ENCODE data around the gene DOK1. TPM values are rescaled to one million over a fixed set of nuclear protein-coding genes. Genes with fewer than 3 reads are reported as not detected.
"Not testable (repeated sequence)": the region's sequence is repeated elsewhere in the genome, so short reads cannot be mapped to it uniquely, and the experiment has no call there.

The DOK1 gene
- total and polyA plus RNA-seq, 10 donors, result 19.9 to 59.1 (median 39.7) TPM

GRCh38 chr2:74558284-74559230 is 4.0 kb downstream of the DOK1 start:
- H3K4me3 ChIP-seq, result no peak overlapping the region
- intact Hi-C loops (cut with DNase I; ENCODE audit: low total_unique reads), result no loop called here
- DNase-seq, result no peak
- peak overlapping the region in 1 of 8 donors; percentile 3 for H3K27ac ChIP-seq
- peaks cover 0 to 25% (median 9%) of the 10 kb centered on the region in 6 donors for H3K36me3 ChIP-seq
- H3K4me1 ChIP-seq, result peaks cover 7 to 58% (median 26%) of the 10 kb centered on the region in 6 donors
- no peaks in the 10 kb centered on the region for H3K27me3 ChIP-seq (replicated peaks in 1 of 7)
- TF ChIP-seq POLR2A (IDR thresholded peaks at IDR 0.05), result no peak
- peak in 1 of 3 donors; percentile 7 for TF ChIP-seq POLR2AphosphoS5 (IDR thresholded peaks at IDR 0.05)
- H3K9me3 ChIP-seq, result no peaks in the 10 kb centered on the region
- WGBS, 5 donors, result 60 to 85% (median 69%) methylated on average over 5 to 7 of the region's 7 CpGs

- peaks cover 0 to 25% (median 9%) of the 10 kb centered on the region in 6 donors for H3K36me3 ChIP-seq
- intact Hi-C loops (cut with DNase I; ENCODE audit: low total_unique reads), result no loop called here
- peaks cover 7 to 49% (median 19%) of the 10 kb centered on the region in 6 donors for H3K4me1 ChIP-seq
- H3K27ac ChIP-seq, result no peak overlapping the region
- no peak for DNase-seq
- H3K27me3 ChIP-seq (replicated peaks in 1 of 7), result no peaks in the 10 kb centered on the region
- no peaks in the 10 kb centered on the region for H3K9me3 ChIP-seq
- 59 to 76% (median 66%) methylated on average over 5 of the region's 5 CpGs for WGBS, 5 donors
- H3K4me3 ChIP-seq, result no peak overlapping the region
- TF ChIP-seq CTCF (IDR thresholded peaks at IDR 0.05 in 8 of 11, conservative IDR thresholded peaks at IDR 0.05 in 3 of 11), result no peak
- no peak for TF ChIP-seq POLR2A (IDR thresholded peaks at IDR 0.05)
- TF ChIP-seq POLR2AphosphoS5 (IDR thresholded peaks at IDR 0.05), result no peak
Observed at GRCh38 chr2:74559912-74560311, 5.4 kb downstream of the DOK1 start.

GRCh38 chr2:74560591-74560990 is 6.1 kb downstream of the DOK1 start:
- intact Hi-C loops (cut with DNase I; ENCODE audit: low total_unique reads), result no loop called here
- Histone ChIP-seq H3K4me1 (peaks cover 3 to 43% (median 13%) of the 10 kb centered on the region in 6 donors), H3K9me3 (no peaks in the 10 kb centered on the region), H3K27ac (no peak overlapping the region), H3K4me3 (no peak overlapping the region), H3K36me3 (peaks cover 0 to 25% (median 9%) of the 10 kb centered on the region in 6 donors), H3K27me3 (replicated peaks in 1 of 7) (no peaks in the 10 kb centered on the region)
- DNase-seq, result no peak
- WGBS, 5 donors, result 61 to 78% (median 63%) methylated on average over 6 of the region's 6 CpGs
- TF ChIP-seq CTCF (IDR thresholded peaks at IDR 0.05 in 8 of 11, conservative IDR thresholded peaks at IDR 0.05 in 3 of 11), result no peak
- TF ChIP-seq POLR2AphosphoS5 (IDR thresholded peaks at IDR 0.05), result peak in 1 of 3 donors; percentile 32

- H3K27me3 ChIP-seq (replicated peaks in 1 of 7); H3K9me3 ChIP-seq; intact Hi-C loops (cut with DNase I; ENCODE audit: low total_unique reads); H3K4me3 ChIP-seq; DNase-seq; H3K27ac ChIP-seq: not testable (repeated sequence)
- WGBS, 5 donors, result 95 to 100% (median 96%) methylated on average over 1 of the region's 1 CpG
- peaks cover 0 to 39% (median 9%) of the 10 kb centered on the region in 6 donors for H3K4me1 ChIP-seq
- H3K36me3 ChIP-seq, result peaks cover 0 to 22% (median 9%) of the 10 kb centered on the region in 6 donors
Observed at GRCh38 chr2:74561022-74561421, 6.5 kb downstream of the DOK1 start.

GRCh38 chr2:74562126-74562775 is 7.7 kb downstream of the DOK1 start:
- peaks cover 0 to 9% (median 0%) of the 10 kb centered on the region in 6 donors for H3K36me3 ChIP-seq
- intact Hi-C loops (cut with DNase I; ENCODE audit: low total_unique reads), result no loop called here
- no peak for TF ChIP-seq POLR2A (IDR thresholded peaks at IDR 0.05)
- TF ChIP-seq CTCF (IDR thresholded peaks at IDR 0.05 in 8 of 11, conservative IDR thresholded peaks at IDR 0.05 in 3 of 11), result no peak
- TF ChIP-seq POLR2AphosphoS5 (IDR thresholded peaks at IDR 0.05), result no peak
- DNase-seq, result no peak
- no peaks in the 10 kb centered on the region for H3K27me3 ChIP-seq (replicated peaks in 1 of 7)
- WGBS, 5 donors, result 76 to 88% (median 85%) methylated on average over 7 of the region's 7 CpGs
- H3K9me3 ChIP-seq, result no peaks in the 10 kb centered on the region
- peaks cover 0 to 26% (median under 1%) of the 10 kb centered on the region in 6 donors for H3K4me1 ChIP-seq
- peak overlapping the region in 1 of 8 donors; percentile 12 for H3K27ac ChIP-seq
- no peak overlapping the region for H3K4me3 ChIP-seq
